Motor neuron (in vitro differentiated cells): ENCODE data around the gene APOL2. TPM values are rescaled to one million over a fixed set of nuclear protein-coding genes. Genes with fewer than 3 reads are reported as not detected.

ENCODE experiments used
- ATAC-seq, 8 experiments: fragments of 200-7000 bp; cut with Tn5 transposase; replicated peaks in 6 of 8; 2 replicates each; pipeline ENCODE4 v1.8.0; 2021; ENCODE audit warnings: mild to moderate bottlenecking in 8 of 8, moderate library complexity in 8 of 8
- H3K27ac ChIP-seq, 2 donors: fragments of 250-450 bp; sonication (Bioruptor Pico); 2 replicates each; pipeline ENCODE4 v1.9.0; 2021; ENCODE audit warnings: antibody characterized with exemption in 2 of 2, mild to moderate bottlenecking in 2 of 2, moderate library complexity in 1 of 2
- H3K4me1 ChIP-seq, 2 donors: fragments of 250-450 bp; sonication (Bioruptor Pico); replicated peaks in 1 of 2; 2 replicates each; pipeline ENCODE4 v1.6.1; 2021; ENCODE audit warnings: antibody characterized with exemption in 2 of 2, mild to moderate bottlenecking in 2 of 2, moderate library complexity in 1 of 2
- H3K4me3 ChIP-seq, 5 donors: fragments of 250-450 bp; sonication (Bioruptor Pico); 2 replicates each; pipeline ENCODE4 v1.9.0; 2021; ENCODE audit warnings: antibody characterized with exemption in 5 of 5, mild to moderate bottlenecking in 5 of 5, moderate library complexity in 4 of 5
- WGBS, 10 experiments: fragments of 450-650 bp; shearing (Covaris generic); methylation state at CpG; one replicate each; pipeline ENCODE4 v1.0.0; 2022; 5-methylcytosine and 5-hydroxymethylcytosine counted together
- in situ Hi-C, 9 experiments: fragments of 400-800 bp; cut with MboI; loops; one replicate each; pipeline ENCODE4 v1.15.0; 2021; ENCODE audit warnings: low sequenced_read_pairs in 9 of 9, low pct_unique_long_range_greater_than_20kb in 2 of 9; ENCODE audit not compliant: unreplicated experiment in 9 of 9
- total RNA-seq, 8 experiments: library from RNA; unstranded; fragments of 300-600 nt; gene quantifications; 2 replicates each; pipeline versions ENCODE4 v1.2.3 to v1.2.4, GENCODE V29; 2022

The APOL2 gene, protein sequence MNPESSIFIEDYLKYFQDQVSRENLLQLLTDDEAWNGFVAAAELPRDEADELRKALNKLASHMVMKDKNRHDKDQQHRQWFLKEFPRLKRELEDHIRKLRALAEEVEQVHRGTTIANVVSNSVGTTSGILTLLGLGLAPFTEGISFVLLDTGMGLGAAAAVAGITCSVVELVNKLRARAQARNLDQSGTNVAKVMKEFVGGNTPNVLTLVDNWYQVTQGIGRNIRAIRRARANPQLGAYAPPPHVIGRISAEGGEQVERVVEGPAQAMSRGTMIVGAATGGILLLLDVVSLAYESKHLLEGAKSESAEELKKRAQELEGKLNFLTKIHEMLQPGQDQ
- 100 to 1,000 TPM in 1 of 8 experiments, 10 to 100 TPM in 4, 1 to 10 TPM in 3; 4.7 to 160 (median 27.8) TPM for total RNA-seq

DNA sequence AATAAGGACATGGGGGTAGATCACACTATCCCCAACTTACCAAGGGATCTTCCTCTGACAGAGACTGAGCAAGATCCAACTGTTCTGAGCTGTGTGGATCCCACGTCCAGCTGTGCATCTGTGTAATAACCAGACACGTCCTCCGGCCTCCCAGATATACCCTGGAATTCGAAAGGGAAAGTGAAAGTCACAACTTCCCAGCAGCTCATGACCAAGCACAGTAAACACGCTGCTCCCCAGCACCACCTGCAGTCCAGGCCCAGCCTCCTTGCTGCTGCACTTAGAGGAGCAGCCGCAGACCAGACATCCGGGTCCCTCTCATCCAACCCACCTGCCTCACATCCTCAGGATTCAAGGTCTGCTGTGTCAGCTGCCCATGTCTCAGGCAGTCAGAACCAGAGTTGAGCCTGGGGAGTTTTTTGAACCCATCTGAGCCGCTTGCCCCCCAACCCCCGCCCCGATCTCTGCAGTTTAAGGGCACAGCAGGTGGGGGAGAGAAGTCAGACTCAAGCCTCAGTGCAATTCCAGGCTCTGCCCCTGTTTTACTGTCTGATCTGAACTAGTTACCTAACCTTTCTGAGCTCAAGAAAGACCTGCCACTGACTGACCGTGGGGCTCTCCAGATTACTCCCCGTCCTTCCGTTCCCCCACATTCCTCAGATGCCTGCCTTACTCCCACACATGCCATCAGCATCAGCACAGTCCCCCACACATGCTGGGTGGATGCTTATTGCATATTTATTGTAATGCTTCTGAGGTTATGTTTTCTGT, at the start of gene APOL2:
TSS of gene APOL2 (minus strand) at position 127 of the 771 bp plus-strand sequence. CDS start 6,365 bp downstream, outside the sequence.
- ATAC-seq: peak; percentile 88 to 98 (median 97)
- H3K4me3 ChIP-seq: peak within 1 kb of the TSS; percentile 19 to 53 (median 41)
- H3K27ac ChIP-seq: peak within 1 kb of the TSS in 1 of 2 donors; percentile 88
- in situ Hi-C loops: no loop called here
- 0 to 80% (median 0%) methylated on average over 1 to 4 of the region's 13 CpGs; no CpG with 5 or more reads in 2 of the 10 experiments for WGBS, 10 experiments
- H3K4me1 ChIP-seq: peaks cover 8 to 21% of the 10 kb centered on the region in 2 donors

DNA sequence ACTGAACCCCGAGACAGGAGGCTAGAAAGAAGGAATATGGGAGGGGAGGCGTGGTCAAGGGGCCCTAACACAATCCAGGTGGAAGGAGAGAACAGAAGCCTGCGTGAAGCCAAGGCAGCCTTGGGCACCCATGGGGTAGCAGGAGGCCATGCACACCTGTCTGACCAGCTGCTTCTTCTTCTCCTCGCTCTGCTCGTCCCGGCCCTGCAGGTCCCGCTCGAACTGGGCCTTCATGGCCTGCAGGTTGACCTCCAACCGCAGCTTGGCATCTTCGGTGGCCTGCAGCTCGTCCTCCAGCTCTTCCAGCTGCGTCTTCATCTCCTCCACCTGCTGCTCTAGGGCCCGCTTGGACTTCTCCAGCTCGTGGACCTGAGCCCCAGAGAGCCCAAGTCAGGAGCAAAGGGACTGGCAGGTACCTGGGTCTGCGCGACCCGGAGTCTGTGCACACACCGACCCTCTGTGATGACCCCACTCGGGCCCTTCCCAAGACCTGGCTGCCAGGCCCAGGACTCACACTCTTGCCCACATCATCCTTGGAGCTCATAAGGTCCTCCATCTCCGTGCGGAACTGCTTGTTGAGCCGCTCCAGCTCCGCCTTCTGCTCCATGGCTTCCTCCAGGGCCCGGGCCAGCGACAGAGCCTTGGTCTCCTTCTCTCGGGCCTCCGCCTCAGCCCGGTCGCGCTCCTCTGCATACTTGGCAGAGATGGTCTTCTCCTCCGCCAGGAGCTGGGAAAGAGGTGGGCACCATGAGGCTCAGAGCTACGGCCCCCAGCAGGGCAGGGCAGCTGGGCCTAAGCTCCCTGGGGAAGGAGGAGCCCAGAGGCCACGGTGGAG, 49.5 kb upstream of the APOL2 start:
- in situ Hi-C loops: no loop called here
- no peak for ATAC-seq
- Histone ChIP-seq H3K4me3 (no peak overlapping the region), H3K4me1 (no peaks in the 10 kb centered on the region), H3K27ac (no peak overlapping the region)
- WGBS, 10 experiments: 87 to 93% (median 90%) methylated on average over 2 to 15 of the region's 33 CpGs; no CpG with 5 or more reads in 3 of the 10 experiments

DNA sequence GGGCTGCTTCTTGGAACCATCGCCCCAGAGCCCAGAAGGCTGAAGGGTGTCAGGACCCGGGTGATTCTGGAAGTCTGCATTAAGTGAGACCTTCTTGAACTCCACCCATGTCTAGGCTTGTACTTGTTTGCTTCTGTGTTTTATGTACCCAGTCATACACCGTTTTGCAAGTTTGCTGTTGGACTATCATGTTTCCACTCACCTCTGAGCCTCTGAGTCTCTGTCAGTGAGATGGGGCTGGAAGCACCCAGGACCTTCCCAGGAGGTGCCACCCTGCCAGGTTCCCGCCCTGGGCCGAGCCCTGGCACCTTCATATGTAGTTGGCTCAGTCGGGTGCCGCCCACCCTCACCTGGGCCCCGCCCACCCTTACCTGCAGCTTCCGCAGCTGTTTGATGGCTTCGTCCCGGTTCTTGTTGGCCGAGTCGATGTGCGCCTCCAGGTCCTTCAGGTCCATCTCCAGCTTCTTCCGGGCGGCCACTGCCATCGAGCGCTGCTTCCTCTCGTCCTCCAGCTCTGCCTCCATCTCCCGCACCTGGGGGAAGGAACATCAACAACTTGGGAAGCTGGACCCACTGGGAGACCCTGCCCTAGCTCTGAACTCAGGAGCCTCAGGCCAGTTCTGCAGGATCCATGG, 48.7 kb upstream of the APOL2 start:
- H3K4me3 ChIP-seq: no peak overlapping the region
- no peak for ATAC-seq
- in situ Hi-C loops: no loop called here
- H3K4me1 ChIP-seq: no peaks in the 10 kb centered on the region
- 80 to 100% (median 83%) methylated on average over 1 to 7 of the region's 20 CpGs; no CpG with 5 or more reads in 5 of the 10 experiments for WGBS, 10 experiments
- H3K27ac ChIP-seq: no peak overlapping the region

DNA sequence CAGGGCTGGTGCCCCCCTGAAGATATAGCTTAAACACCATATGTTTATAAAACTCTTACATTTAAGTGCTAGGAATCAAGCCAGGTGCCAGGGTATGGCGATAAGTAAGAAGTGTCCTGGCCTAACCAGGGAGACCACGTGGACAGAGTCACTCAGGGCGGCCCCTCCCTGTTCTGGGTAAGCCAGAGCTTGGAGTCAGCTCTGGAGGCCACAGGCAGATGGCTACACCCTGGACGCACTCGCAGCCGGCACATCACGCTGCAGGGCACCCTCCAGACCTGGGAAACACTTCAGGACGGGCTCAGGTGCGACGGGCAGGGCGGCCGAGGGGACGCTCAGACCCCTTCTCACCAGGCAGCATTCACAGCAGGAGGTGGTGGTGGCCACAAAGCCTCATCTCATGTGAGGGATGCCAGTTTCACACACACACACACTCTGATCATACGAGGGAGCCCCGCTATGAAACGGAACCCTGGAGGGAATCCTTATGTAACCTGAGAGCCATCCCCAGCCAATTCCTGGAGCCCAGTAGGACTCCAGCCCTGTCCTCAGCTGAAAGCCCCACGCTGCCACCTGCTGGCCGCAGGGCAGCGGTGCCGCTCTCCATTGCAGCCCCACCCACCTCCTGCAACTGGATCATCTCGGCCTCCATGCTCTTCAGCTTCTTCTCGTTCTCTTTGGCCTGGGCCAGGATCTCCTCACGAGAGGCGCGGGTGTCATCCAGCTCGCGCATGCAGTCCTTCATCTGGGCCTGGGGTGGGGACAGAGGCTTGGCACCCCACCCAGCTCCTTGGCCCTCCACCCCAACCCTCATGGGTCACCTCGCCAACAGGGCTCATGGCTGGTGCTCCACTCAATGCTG, 47.0 kb upstream of the APOL2 start:
- H3K27ac ChIP-seq: no peak overlapping the region

DNA sequence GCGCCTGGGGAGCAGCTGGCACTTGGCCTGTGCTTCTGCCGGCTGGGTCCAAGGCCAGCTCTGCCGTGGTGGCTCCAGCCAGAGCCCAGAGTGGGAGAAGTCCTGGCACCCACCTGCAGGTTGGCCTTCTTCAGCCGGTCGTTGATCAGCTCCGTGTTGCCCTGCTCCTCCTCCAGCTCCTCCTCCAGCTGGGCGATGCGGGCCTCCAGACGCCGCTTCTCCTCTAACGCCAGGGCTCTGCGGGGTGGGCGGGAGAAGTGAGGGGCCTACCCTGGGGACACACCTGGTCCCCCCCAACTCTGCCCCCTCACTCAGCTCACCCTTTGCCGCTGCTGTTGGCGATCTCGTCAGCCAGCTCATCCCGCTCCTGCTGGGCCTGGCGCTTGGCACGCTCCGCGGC, 46.2 kb upstream of the APOL2 start:
- no peak overlapping the region for H3K27ac ChIP-seq
- 93 to 100% methylated on average over 2 to 3 of the region's 21 CpGs; no CpG with 5 or more reads in 8 of the 10 experiments for WGBS, 10 experiments
- H3K4me3 ChIP-seq: no peak overlapping the region
- in situ Hi-C loops: no loop called here
- peaks cover 0 to 14% of the 10 kb centered on the region in 2 donors for H3K4me1 ChIP-seq
- ATAC-seq: no peak

More for the DNA sequence above, 47.0 kb upstream of the APOL2 start:
- in situ Hi-C loops: no loop called here
- peak; percentile 73 to 98 (median 88) for ATAC-seq
- Histone ChIP-seq H3K4me1 (peaks cover 0 to 9% of the 10 kb centered on the region in 2 donors), H3K4me3 (no peak overlapping the region)
- 7 to 100% (median 50%) methylated on average over 1 to 8 of the region's 28 CpGs; no CpG with 5 or more reads in 5 of the 10 experiments for WGBS, 10 experiments

DNA sequence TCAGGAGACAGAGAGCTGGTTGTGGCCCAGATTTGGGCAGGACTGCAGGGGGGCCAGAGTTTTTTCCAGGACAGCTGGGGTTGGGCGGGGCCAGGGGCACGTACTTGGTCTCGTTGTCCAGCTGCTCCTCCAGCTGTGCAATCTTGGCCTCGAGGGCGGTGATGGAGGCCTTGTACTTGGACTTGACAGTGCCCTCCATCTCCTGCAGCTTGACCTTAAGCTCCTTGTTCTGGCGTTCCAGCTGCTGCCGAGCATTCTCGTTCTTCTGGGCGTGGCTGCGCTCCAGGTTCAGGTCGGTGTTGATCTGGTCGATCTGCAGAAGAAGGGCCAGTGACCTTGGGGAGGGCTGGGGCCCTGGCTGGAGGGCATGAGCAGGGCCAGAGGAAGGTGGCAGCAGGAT, 45.7 kb upstream of the APOL2 start:
- no peak for ATAC-seq
- Histone ChIP-seq H3K4me3 (no peak overlapping the region), H3K4me1 (peaks cover 0 to 14% of the 10 kb centered on the region in 2 donors), H3K27ac (no peak overlapping the region)
- WGBS, 10 experiments: 80 to 93% methylated on average over 1 to 7 of the region's 12 CpGs; no CpG with 5 or more reads in 8 of the 10 experiments
- in situ Hi-C loops: no loop called here

DNA sequence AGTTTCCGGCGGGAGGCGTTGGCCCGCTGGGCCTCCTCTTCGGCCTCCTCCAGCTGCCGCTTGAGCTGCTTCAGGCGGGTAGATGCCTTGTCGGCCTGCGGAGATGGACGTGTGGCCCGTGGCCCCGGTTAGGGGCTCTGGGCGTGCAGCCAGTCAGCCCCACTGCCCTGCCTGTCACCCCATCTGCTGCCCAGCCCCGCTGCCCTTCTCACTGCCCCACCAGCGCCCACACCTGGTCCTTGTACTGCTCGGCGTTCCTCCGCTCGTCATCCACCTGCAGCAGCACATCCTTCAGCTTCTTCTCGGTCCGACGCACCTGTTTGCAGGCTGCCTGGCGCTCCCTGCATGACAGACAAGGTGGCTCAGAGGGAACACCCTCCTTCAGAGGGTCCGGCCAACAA, 44.8 kb upstream of the APOL2 start:
- no peak overlapping the region for H3K4me3 ChIP-seq
- 80 to 89% methylated on average over 2 to 11 of the region's 24 CpGs; no CpG with 5 or more reads in 8 of the 10 experiments for WGBS, 10 experiments
- ATAC-seq: no peak
- no peak overlapping the region for H3K27ac ChIP-seq
- H3K4me1 ChIP-seq: peaks cover 0 to 14% of the 10 kb centered on the region in 2 donors
- in situ Hi-C loops: no loop called here

DNA sequence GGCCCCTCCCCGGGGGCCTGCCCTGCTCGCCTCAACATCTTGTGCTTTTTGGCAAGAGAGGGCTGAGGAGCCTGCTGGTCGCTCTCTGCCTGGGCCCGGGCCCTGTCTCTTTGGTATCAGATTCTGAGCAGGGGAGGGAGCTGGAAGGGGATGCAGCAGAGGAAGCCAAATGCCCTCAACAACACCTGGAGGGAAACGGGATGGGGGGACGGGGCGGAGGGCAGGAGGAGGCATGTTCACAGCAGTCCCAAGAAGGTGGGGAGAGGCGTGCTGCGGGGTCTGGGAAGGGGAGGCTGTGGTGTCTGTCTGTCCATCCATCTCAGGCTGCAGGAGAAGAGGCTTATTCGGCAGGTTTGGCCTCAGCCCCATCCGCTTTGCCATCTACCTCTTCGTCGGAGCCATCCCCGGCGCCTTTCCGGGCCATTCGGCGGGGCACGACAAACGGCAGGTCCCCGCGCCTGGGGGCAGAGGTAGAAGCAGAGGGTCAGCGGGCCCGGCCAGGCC, 43.1 kb upstream of the APOL2 start:
- 60 to 100% (median 100%) methylated on average over 1 to 2 of the region's 24 CpGs; no CpG with 5 or more reads in 7 of the 10 experiments for WGBS, 10 experiments

DNA sequence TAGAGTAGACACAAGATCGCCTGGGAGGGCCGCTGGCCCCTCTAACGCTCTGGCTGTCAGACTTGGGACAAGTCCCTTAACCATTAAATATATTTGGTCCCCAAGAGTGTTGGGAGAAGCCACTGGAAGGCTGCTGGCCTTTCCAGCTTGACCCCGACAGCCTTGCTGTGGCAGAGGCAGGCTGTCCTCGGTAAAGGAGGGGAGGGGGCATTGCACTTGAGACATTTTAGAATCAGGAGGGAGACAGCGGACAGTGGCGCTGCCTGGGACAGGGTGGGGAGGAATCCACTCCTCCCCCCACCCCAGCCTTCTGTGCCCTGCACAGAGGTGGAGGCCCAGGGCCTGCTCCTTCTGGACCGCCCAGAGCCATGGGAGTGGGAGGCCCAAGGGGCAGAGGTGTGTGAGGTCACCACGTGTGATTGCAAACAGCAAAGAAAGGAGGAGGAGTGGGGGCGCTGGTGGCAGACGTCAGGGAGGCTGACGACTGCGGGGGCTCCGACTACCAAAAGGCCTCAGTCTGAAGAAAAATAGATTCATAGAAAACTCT, 42.5 kb upstream of the APOL2 start:
- H3K27ac ChIP-seq: peak overlapping the region in 1 of 2 donors; percentile 69
- H3K4me1 ChIP-seq: peaks cover 0 to 17% of the 10 kb centered on the region in 2 donors
- no peak overlapping the region for H3K4me3 ChIP-seq
- ATAC-seq: peak in 4 of 8 experiments; percentile 24 to 66 (median 56)
- in situ Hi-C loops: no loop called here
- 80 to 100% (median 100%) methylated on average over 1 of the region's 14 CpGs; no CpG with 5 or more reads in 7 of the 10 experiments for WGBS, 10 experiments

More for the DNA sequence above, 43.1 kb upstream of the APOL2 start:
- H3K4me3 ChIP-seq: no peak overlapping the region
- H3K4me1 ChIP-seq: peaks cover 0 to 16% of the 10 kb centered on the region in 2 donors
- no peak for ATAC-seq
- H3K27ac ChIP-seq: peak overlapping the region in 1 of 2 donors; percentile 69
- in situ Hi-C loops: no loop called here

DNA sequence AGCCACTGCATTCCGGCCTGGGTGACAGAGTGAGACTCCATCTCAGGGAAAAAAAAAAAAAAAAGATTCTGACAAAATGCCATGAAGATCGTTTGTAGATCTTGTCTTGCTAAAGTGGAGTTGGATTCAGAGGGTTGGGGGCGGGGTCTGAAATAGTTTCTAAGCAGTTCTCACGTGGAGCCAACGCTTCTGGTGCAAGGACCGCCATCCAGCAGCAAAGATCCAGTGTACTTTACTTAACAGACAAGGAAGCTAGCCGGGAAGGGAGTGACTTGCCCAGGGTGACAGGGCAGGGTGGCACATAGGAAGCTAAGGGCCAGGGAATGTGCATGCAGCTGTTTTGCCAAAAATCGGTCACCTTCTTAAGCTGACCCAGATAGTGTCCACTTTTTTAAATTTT, 41.1 kb upstream of the APOL2 start:
- in situ Hi-C loops: no loop called here
- Histone ChIP-seq H3K27ac (no peak overlapping the region), H3K4me1 (peaks cover 0 to 17% of the 10 kb centered on the region in 2 donors), H3K4me3 (no peak overlapping the region)
- 60 to 93% (median 81%) methylated on average over 3 to 8 of the region's 8 CpGs; no CpG with 5 or more reads in 3 of the 10 experiments for WGBS, 10 experiments
- ATAC-seq: no peak

DNA sequence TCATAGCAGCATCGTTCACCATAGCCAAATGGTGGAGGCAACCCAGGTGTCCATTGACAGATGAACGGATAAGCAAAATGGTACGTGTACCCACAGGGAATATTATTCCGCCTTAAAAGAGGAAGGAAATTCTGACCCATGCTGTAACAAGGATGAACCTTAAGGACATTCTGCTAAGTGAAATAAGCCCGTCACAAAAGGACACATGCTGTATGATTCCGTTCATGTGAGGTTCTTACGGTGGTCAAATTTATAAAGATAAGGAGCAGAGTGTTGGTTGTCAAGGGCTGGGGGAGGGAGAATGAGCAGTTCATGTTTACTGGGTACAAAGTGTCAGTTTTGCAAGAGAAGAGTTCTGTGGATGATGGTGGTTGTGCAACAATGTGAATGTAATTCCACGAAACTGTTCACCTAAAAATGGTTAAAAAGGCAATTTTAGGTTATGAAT, 39.9 kb upstream of the APOL2 start:
- H3K27ac ChIP-seq: no peak overlapping the region
- in situ Hi-C loops: loop anchor here in 1 of 9 experiments (10.0 kb wide), 1 partner anchor 84 kb away; no protein-coding TSS in a partner anchor
- H3K4me3 ChIP-seq: no peak overlapping the region
- no peak for ATAC-seq
- H3K4me1 ChIP-seq: peaks cover 0 to 17% of the 10 kb centered on the region in 2 donors
- 90 to 100% (median 98%) methylated on average over 1 to 8 of the region's 8 CpGs for WGBS, 10 experiments
